Activated naive CD8-positive, alpha-beta T cell (primary cell): ENCODE data around the gene PORCN.
"Not testable (repeated sequence)": the region's sequence is repeated elsewhere in the genome, so short reads cannot be mapped to it uniquely, and the experiment has no call there.

Experiments used
- H3K27ac Mint-ChIP-seq: one replicate; pipeline ENCODE4 v1.8.0; 2021; ENCODE audit warnings: mixed read lengths
- H3K27me3 Mint-ChIP-seq: one replicate; pipeline ENCODE4 v1.8.0; 2021; ENCODE audit warnings: mixed read lengths
- H3K36me3 Mint-ChIP-seq: one replicate; pipeline ENCODE4 v1.8.0; 2021; ENCODE audit warnings: mixed read lengths
- H3K4me1 Mint-ChIP-seq: one replicate; pipeline ENCODE4 v1.8.0; 2021; ENCODE audit warnings: low read depth, mixed read lengths
- H3K4me3 Mint-ChIP-seq: one replicate; pipeline ENCODE4 v1.8.0; 2021; ENCODE audit warnings: mild to moderate bottlenecking, mixed read lengths
- H3K9me3 Mint-ChIP-seq: one replicate; pipeline ENCODE4 v1.8.0; 2021; ENCODE audit warnings: low read depth, mixed read lengths

PORCN gene

GRCh38 chrX:48514126-48514806 lies 5.5 kb downstream of the PORCN start:
- Mint-ChIP-seq H3K27me3 (no peaks in the 10 kb centered on the region), H3K9me3 (no peaks in the 10 kb centered on the region), H3K4me3 (no peak overlapping the region), H3K4me1 (peaks cover 27% of the 10 kb centered on the region), H3K27ac (no peak overlapping the region), H3K36me3 (peaks cover 2% of the 10 kb centered on the region)

- peaks cover 24% of the 10 kb centered on the region for H3K4me1 Mint-ChIP-seq
- no peaks in the 10 kb centered on the region for H3K27me3 Mint-ChIP-seq
- H3K36me3 Mint-ChIP-seq, result peaks cover 2% of the 10 kb centered on the region
- H3K4me3 Mint-ChIP-seq, result no peak overlapping the region
- no peaks in the 10 kb centered on the region for H3K9me3 Mint-ChIP-seq
- H3K27ac Mint-ChIP-seq, result peak overlapping the region; percentile 61
These were observed 6.2 kb downstream of the PORCN start for GRCh38 chrX:48514868-48515460.

DNA sequence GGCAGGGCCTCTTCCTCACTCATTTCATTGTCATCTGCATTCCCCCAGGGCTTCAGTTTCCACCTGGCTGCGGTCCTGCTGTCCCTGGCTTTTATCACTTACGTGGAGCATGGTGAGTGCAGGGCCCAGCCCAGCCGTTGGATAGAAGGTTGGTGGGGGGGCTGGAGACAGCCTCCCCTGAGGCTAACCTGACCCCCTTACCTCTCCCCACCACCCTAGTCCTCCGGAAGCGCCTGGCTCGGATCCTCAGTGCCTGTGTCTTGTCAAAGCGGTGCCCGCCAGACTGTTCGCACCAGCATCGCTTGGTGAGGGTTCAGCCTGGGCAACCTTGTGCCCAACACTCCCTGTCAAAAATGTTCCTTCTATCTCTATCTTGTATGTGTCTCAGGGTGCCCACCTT lies 7.0 kb downstream of the PORCN start:
- Mint-ChIP-seq H3K4me3 (no peak overlapping the region), H3K27ac (no peak overlapping the region), H3K27me3 (no peaks in the 10 kb centered on the region), H3K9me3 (no peaks in the 10 kb centered on the region), H3K36me3 (no peaks in the 10 kb centered on the region), H3K4me1 (peaks cover 23% of the 10 kb centered on the region)

DNA sequence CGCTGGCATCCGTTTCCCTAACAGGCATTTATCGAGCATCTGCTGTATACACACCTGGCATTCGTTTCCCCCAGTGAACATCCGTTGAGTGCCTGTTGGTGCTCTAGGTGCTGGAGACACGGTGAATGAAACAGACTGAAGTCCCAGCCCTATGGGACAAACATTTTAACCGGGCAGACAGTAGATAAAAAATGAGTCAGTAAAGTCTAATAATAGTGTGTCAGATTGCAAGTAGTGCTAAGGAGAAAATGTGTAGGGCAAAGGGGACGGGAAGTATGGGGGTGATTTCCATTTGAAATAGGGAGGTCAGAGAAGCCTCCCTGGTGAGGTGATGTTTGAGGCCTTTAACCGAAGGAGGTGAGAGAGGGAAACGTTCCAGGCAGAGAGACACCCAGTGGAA lies 7.5 kb downstream of the PORCN start:
- H3K36me3 Mint-ChIP-seq, result no peaks in the 10 kb centered on the region
- H3K27me3 Mint-ChIP-seq, result no peaks in the 10 kb centered on the region
- H3K9me3 Mint-ChIP-seq, result no peaks in the 10 kb centered on the region
- H3K4me3 Mint-ChIP-seq, result no peak overlapping the region
- peaks cover 24% of the 10 kb centered on the region for H3K4me1 Mint-ChIP-seq
- no peak overlapping the region for H3K27ac Mint-ChIP-seq

DNA sequence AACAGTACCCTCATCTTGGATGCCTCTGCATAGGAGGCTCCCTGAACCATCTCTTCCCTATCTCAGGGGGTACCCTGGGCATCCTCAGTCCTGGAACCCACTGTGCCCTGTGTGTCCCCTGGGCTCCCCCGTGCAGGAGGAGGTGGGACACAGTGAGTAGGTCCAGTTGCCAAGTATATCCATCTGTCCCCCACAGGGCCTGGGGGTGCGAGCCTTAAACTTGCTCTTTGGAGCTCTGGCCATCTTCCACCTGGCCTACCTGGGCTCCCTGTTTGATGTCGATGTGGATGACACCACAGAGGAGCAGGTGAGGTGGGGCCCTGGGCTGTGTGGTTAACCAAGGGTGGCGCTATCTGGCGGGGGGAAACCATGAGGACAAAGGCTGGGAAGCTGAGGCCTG lies 8.2 kb downstream of the PORCN start:
- no peaks in the 10 kb centered on the region for H3K27me3 Mint-ChIP-seq
- H3K27ac Mint-ChIP-seq, result no peak overlapping the region
- H3K4me1 Mint-ChIP-seq, result peaks cover 23% of the 10 kb centered on the region
- H3K9me3 Mint-ChIP-seq, result no peaks in the 10 kb centered on the region
- H3K4me3 Mint-ChIP-seq, result no peak overlapping the region
- no peaks in the 10 kb centered on the region for H3K36me3 Mint-ChIP-seq

GRCh38 chrX:48519481-48519880 lies 10.7 kb downstream of the PORCN start:
- not testable (repeated sequence) for H3K4me3 Mint-ChIP-seq, H3K9me3 Mint-ChIP-seq, H3K27me3 Mint-ChIP-seq, H3K36me3 Mint-ChIP-seq
- Mint-ChIP-seq H3K27ac (peak overlapping the region; percentile 16), H3K4me1 (peaks cover 28% of the 10 kb centered on the region)

GRCh38 chrX:48520455-48520854 lies 11.7 kb downstream of the PORCN start:
- Mint-ChIP-seq H3K27me3 (no peaks in the 10 kb centered on the region), H3K4me1 (peaks cover 31% of the 10 kb centered on the region), H3K4me3 (peak overlapping the region; percentile 91), H3K9me3 (no peaks in the 10 kb centered on the region), H3K27ac (peak overlapping the region; percentile 98), H3K36me3 (no peaks in the 10 kb centered on the region)

DNA sequence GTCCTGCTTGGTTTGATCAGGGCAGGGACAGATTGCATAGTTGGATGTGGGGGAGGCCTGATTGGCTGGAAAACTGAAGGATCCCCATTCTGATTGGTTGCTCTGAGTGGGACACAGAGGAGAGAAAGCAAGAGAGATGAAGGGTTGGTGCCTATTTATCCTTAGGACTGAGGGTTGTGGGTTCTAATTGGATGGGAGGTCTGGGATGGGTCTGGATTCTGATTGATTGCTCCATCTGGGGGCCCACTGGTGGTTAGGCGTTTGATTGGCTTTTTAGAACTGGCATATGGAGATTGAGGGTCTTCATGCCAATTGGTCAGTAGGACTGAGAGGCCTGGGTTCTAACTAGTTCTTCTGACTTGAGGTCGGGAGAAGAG lies 12.2 kb downstream of the PORCN start:
- H3K27me3 Mint-ChIP-seq, result no peaks in the 10 kb centered on the region
- H3K27ac Mint-ChIP-seq, result peak overlapping the region; percentile 98
- H3K36me3 Mint-ChIP-seq, result no peaks in the 10 kb centered on the region
- H3K9me3 Mint-ChIP-seq, result no peaks in the 10 kb centered on the region
- peak overlapping the region; percentile 91 for H3K4me3 Mint-ChIP-seq
- peaks cover 31% of the 10 kb centered on the region for H3K4me1 Mint-ChIP-seq

DNA sequence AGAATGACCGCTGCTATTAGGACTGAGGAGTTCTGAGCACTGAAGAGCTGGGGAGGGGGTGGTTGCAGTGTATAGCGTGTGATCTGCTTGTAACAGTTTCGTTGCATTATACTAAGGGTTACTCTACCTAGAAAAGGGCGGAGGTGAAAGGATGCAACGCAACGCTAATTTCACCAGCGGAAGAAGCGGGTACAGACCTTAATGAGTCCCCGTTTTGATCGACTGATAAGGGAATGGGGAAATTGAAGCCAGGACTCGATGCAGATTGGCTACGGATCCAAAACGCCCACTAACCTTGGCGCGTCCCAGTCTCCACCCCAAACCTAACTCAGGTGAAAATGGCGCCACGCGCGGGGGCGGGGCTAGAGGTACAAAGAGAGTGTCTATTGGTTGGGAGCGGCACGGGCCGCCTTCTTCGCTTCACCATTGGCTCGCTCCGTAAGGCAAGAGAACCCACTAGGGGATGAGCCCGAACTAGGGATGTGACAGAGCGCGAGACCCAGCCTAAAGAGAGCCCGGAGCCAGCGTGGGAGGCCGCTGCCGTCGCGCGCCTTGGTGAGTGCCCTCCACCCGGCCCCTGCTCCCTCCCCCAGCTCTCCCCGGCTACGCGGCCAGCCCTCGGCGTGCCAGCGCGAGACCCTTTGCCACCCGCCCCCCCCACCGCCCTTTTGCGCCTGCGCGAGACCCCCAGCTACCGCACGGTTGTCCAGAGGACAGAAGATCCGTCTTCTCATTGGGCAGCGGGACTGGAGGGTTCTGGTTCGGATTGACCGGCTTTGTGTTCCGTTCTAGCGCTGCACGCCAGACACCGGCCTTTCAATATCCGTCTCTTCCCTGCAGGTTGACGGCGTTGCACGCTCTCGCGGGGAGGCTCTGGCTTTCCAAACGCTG lies 12.8 kb downstream of the PORCN start, which contains the start of gene EBP:
Gene EBP (plus strand): TSS at position 456 of the 891 bp plus-strand sequence. CDS start 1,964 bp downstream, outside the sequence.
- no peaks in the 10 kb centered on the region for H3K27me3 Mint-ChIP-seq
- H3K36me3 Mint-ChIP-seq, result no peaks in the 10 kb centered on the region
- H3K9me3 Mint-ChIP-seq, result no peaks in the 10 kb centered on the region
- peak within 1 kb of the TSS; percentile 98 for H3K27ac Mint-ChIP-seq
- H3K4me3 Mint-ChIP-seq, result peak within 1 kb of the TSS; percentile 91
- H3K4me1 Mint-ChIP-seq, result peaks cover 29% of the 10 kb centered on the region

- Mint-ChIP-seq H3K4me3 (peak overlapping the region; percentile 91), H3K9me3 (no peaks in the 10 kb centered on the region), H3K27me3 (no peaks in the 10 kb centered on the region), H3K4me1 (peaks cover 25% of the 10 kb centered on the region), H3K36me3 (no peaks in the 10 kb centered on the region), H3K27ac (peak overlapping the region; percentile 98)
These were observed 13.5 kb downstream of the PORCN start for GRCh38 chrX:48522291-48522690.

DNA sequence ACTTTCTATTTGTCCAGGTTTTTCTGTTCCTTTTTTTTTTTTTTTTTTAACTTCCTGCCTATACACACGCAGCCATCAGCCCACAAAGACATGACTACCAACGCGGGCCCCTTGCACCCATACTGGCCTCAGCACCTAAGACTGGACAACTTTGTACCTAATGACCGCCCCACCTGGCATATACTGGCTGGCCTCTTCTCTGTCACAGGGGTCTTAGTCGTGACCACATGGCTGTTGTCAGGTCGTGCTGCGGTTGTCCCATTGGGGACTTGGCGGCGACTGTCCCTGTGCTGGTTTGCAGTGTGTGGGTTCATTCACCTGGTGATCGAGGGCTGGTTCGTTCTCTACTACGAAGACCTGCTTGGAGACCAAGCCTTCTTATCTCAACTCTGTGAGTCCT lies 14.9 kb downstream of the PORCN start:
- H3K27ac Mint-ChIP-seq, result peak overlapping the region; percentile 10
- peak overlapping the region; percentile 68 for H3K4me3 Mint-ChIP-seq
- H3K36me3 Mint-ChIP-seq, result no peaks in the 10 kb centered on the region

GRCh38 chrX:48525853-48526252 lies 17.1 kb downstream of the PORCN start:
- not testable (repeated sequence) for H3K9me3 Mint-ChIP-seq, H3K27me3 Mint-ChIP-seq, H3K36me3 Mint-ChIP-seq, H3K27ac Mint-ChIP-seq, H3K4me3 Mint-ChIP-seq
- peaks cover 17% of the 10 kb centered on the region for H3K4me1 Mint-ChIP-seq

More for the DNA sequence above, 14.9 kb downstream of the PORCN start:
- H3K9me3 Mint-ChIP-seq, result no peaks in the 10 kb centered on the region
- peaks cover 25% of the 10 kb centered on the region for H3K4me1 Mint-ChIP-seq
- no peaks in the 10 kb centered on the region for H3K27me3 Mint-ChIP-seq

DNA sequence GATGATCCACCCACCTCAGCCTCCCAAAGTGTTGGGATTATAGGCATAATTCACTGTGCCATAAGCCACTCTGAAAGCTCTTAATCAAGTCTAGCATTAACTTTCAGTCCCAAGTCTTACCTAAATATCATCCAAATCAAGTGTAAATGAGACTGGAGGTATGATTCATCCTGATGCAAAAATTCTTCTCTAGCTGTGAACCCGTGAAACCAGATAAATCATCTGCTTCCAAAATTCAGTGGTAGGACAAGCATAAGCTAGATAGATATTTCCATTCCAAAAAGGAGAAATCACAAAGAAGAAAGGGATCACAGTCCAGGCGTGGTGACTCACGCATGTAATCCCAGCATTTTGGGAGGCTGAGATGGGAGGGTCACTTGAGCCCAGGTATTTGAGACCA lies 21.9 kb downstream of the PORCN start:
- Mint-ChIP-seq H3K27me3 (no peaks in the 10 kb centered on the region), H3K36me3 (no peaks in the 10 kb centered on the region), H3K4me3 (no peak overlapping the region), H3K27ac (no peak overlapping the region), H3K9me3 (no peaks in the 10 kb centered on the region), H3K4me1 (peaks cover 11% of the 10 kb centered on the region)

DNA sequence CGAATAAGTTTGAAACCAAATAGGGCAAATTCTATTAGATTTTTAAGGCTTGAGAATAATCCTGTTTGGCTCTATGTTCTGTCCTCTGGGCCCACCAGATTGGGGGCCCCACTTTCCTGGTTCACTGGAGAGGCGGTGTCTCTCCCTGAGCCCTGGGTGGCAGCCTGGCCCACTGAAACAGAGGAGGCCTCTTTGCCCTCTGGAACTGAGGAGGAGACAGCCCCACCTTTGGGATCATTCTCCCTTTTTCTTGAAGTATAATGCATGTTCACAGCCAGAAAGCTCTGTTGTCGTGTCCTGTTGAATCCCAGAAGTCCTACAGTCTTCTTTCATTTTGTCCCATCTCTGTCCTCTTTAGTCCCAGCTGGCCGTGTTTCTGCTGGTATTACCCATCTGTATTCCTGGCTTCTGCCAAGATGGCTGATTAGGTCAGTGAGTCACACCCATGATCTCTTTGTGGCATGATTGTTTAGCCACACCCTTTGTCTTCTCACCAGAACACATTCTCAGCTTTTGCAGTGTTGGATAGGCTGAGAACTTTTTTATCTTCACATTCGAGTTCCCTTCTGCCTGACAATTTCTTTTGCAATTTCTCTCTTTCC lies 22.7 kb downstream of the PORCN start:
- H3K4me3 Mint-ChIP-seq, result no peak overlapping the region
- peak overlapping the region; percentile 46 for H3K27ac Mint-ChIP-seq
- H3K27me3 Mint-ChIP-seq, result no peaks in the 10 kb centered on the region

GRCh38 chrX:48532161-48532560 lies 23.4 kb downstream of the PORCN start:
- Mint-ChIP-seq H3K4me3 (no peak overlapping the region), H3K36me3 (no peaks in the 10 kb centered on the region), H3K4me1 (peaks cover 7% of the 10 kb centered on the region), H3K27me3 (no peaks in the 10 kb centered on the region), H3K9me3 (no peaks in the 10 kb centered on the region), H3K27ac (no peak overlapping the region)

More for the DNA sequence above, 22.7 kb downstream of the PORCN start:
- no peaks in the 10 kb centered on the region for H3K9me3 Mint-ChIP-seq
- H3K36me3 Mint-ChIP-seq, result no peaks in the 10 kb centered on the region
- peaks cover 11% of the 10 kb centered on the region for H3K4me1 Mint-ChIP-seq
